Hepatocyte (in vitro differentiated cells): ENCODE data around the gene DSCAM. TPM values are rescaled to one million over a fixed set of nuclear protein-coding genes. Genes with fewer than 3 reads are reported as not detected.
"Not testable (repeated sequence)": the region's sequence is repeated elsewhere in the genome, so short reads cannot be mapped to it uniquely, and the experiment has no call there.

Experiments used
- DNase-seq: peaks from one replicate; pipeline ENCODE4 v3.0.0-alpha.2; 2016; ENCODE audit warnings: low spot score
- H2AFZ ChIP-seq: fragments of 200-600 bp; sonication (generic); 2 replicates; pipeline ENCODE4 v1.6.0; 2016; ENCODE audit warnings: antibody characterized with exemption, mild to moderate bottlenecking
- H3K27ac ChIP-seq: fragments of 200-600 bp; sonication (generic); 2 replicates; pipeline ENCODE4 v1.5.1; 2016; ENCODE audit warnings: mild to moderate bottlenecking
- H3K27me3 ChIP-seq: fragments of 200-600 bp; sonication (generic); 2 replicates; pipeline ENCODE4 v1.6.1; 2016
- H3K36me3 ChIP-seq: fragments of 200-600 bp; sonication (generic); replicated peaks from 2 replicates; pipeline ENCODE4 v1.5.1; 2016; ENCODE audit warnings: low read depth; ENCODE audit not compliant: insufficient read depth
- H3K4me1 ChIP-seq: fragments of 200-600 bp; sonication (generic); 2 replicates; pipeline ENCODE4 v1.5.1; 2016; ENCODE audit warnings: mild to moderate bottlenecking, moderate library complexity; ENCODE audit not compliant: insufficient read depth
- H3K4me2 ChIP-seq: fragments of 200-600 bp; sonication (generic); 2 replicates; pipeline ENCODE4 v1.6.0; 2016
- H3K4me3 ChIP-seq: fragments of 200-600 bp; sonication (generic); 2 replicates; pipeline ENCODE4 v1.5.1; 2016; ENCODE audit warnings: mild to moderate bottlenecking
- H3K79me2 ChIP-seq: fragments of 200-600 bp; sonication (generic); 2 replicates; pipeline ENCODE4 v1.6.0; 2017; ENCODE audit warnings: mild to moderate bottlenecking
- H3K9me2 ChIP-seq: fragments of 200-600 bp; sonication (generic); replicated peaks from 2 replicates; pipeline ENCODE4 v1.6.0; 2017; ENCODE audit warnings: mild to moderate bottlenecking; ENCODE audit not compliant: insufficient read depth
- H3K9me3 ChIP-seq: fragments of 200-600 bp; sonication (generic); 2 replicates; pipeline ENCODE4 v1.5.1; 2016; ENCODE audit warnings: low read depth, mild to moderate bottlenecking
- H4K20me1 ChIP-seq: fragments of 200-600 bp; sonication (generic); 2 replicates; pipeline ENCODE4 v1.6.0; 2016; ENCODE audit warnings: mild to moderate bottlenecking; ENCODE audit not compliant: insufficient read depth, poor library complexity, severe bottlenecking
- EZH2 ChIP-seq: fragments of 200-600 bp; sonication (generic); IDR thresholded peaks from 2 replicates; pipeline ENCODE4 v1.6.1; 2016; ENCODE audit warnings: antibody characterized with exemption, mild to moderate bottlenecking, borderline replicate concordance
- EZH2phosphoT487 ChIP-seq: fragments of 200-600 bp; sonication (generic); IDR thresholded peaks from one replicate; pipeline ENCODE4 v1.6.1; 2018; ENCODE audit warnings: antibody characterized with exemption, mild to moderate bottlenecking, low read depth, moderate library complexity; ENCODE audit not compliant: unreplicated experiment, severe bottlenecking
- WGBS: methylation state at CpG from one replicate; pipeline ENCODE4 v1.1.6; 2016; ENCODE audit warnings: low lambda C conversion rate; ENCODE audit errors: missing lambda C conversion rate; 5-methylcytosine and 5-hydroxymethylcytosine counted together
- polyA plus RNA-seq: library from polyadenylated mRNA; unstranded; fragments of >200 nt; fragmentation: Nextera tagmentation; extraction: Ambion mirVana; gene quantifications from 2 replicates; pipeline ENCODE4 v1.2.1, GENCODE V29; 2016
- total RNA-seq: library from RNA; depleted of rRNA; stranded (reverse); fragments of >200 nt; gene quantifications from 2 replicates; pipeline ENCODE4 v1.2.3, GENCODE V29; 2014
- TF ChIP-seq, protein P1 (sequence below): fragments of 200-600 bp; sonication (generic); IDR thresholded peaks from 2 replicates; pipeline ENCODE4 v1.5.1; 2016; ENCODE audit warnings: antibody characterized with exemption, mild to moderate bottlenecking; ENCODE audit not compliant: poor library complexity

DSCAM gene
- total and polyA plus RNA-seq, 2 experiments from 2014 or later = 0.33 TPM; not detected in 1

DNA sequence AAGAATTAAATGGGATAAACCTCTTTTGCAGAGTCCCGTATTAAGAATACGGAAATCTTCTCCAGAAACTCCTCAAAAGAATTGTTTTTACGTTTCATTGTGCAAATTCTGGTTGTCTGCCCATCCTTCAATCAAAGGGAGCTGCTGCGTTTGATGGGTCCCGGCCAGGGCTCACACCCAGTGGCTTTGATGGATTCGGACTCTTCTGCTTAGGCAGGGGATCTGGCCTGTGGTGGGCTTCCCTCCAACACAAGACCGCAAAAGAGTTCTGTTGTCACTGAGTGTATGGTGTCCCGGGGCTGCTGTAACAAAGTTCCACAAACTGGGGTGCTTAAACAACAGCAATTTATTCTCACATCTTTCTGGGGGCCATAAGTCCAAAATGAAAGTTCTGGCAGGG is 577.7 kb downstream of the DSCAM start:
- no peaks in the 10 kb centered on the region for H3K9me3 ChIP-seq
- H3K79me2 ChIP-seq = no peaks in the 10 kb centered on the region
- H3K4me2 ChIP-seq = no peak overlapping the region
- H3K27ac ChIP-seq = no peak overlapping the region
- 93% methylated on average over 8 of the region's 8 CpGs for WGBS
- no peaks in the 10 kb centered on the region for H4K20me1 ChIP-seq
- no peaks in the 10 kb centered on the region for H3K36me3 ChIP-seq
- no peaks in the 10 kb centered on the region for H3K4me1 ChIP-seq
- H3K9me2 ChIP-seq = no peaks in the 10 kb centered on the region
- no peak overlapping the region for H2AFZ ChIP-seq
- no peak overlapping the region for H3K4me3 ChIP-seq
- TF ChIP-seq EZH2phosphoT487 (no peak), EZH2 (no peak)
- TF ChIP-seq, protein P1, sequence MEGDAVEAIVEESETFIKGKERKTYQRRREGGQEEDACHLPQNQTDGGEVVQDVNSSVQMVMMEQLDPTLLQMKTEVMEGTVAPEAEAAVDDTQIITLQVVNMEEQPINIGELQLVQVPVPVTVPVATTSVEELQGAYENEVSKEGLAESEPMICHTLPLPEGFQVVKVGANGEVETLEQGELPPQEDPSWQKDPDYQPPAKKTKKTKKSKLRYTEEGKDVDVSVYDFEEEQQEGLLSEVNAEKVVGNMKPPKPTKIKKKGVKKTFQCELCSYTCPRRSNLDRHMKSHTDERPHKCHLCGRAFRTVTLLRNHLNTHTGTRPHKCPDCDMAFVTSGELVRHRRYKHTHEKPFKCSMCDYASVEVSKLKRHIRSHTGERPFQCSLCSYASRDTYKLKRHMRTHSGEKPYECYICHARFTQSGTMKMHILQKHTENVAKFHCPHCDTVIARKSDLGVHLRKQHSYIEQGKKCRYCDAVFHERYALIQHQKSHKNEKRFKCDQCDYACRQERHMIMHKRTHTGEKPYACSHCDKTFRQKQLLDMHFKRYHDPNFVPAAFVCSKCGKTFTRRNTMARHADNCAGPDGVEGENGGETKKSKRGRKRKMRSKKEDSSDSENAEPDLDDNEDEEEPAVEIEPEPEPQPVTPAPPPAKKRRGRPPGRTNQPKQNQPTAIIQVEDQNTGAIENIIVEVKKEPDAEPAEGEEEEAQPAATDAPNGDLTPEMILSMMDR = no peak
- no peak for DNase-seq
- no peaks in the 10 kb centered on the region for H3K27me3 ChIP-seq

DNA sequence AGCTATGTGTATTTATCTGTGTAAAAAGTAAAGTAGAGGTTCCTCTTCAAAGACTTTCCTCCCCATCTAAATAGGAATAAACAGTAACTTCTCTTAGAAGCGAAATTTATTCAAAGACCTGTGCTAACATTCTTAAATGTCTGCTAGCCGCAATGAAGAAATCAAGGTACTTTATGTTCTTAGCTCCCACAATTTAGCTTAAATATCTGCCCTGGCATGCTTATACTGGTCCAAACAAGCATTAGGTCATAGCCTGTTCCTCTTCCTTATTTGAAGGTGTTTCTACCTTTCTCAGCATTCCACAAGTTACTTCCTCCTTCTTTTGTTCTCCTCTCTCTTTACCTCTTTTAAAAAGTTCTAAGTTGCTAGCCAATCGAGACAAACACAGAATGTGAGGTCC is 588.5 kb downstream of the DSCAM start:
- DNase-seq, H4K20me1 ChIP-seq, H3K4me3 ChIP-seq, H2AFZ ChIP-seq, H3K4me2 ChIP-seq, H3K79me2 ChIP-seq, H3K36me3 ChIP-seq, H3K27ac ChIP-seq, H3K4me1 ChIP-seq, H3K9me3 ChIP-seq, H3K27me3 ChIP-seq, H3K9me2 ChIP-seq: not testable (repeated sequence)
- 89% methylated on average over 3 of the region's 3 CpGs for WGBS

DNA sequence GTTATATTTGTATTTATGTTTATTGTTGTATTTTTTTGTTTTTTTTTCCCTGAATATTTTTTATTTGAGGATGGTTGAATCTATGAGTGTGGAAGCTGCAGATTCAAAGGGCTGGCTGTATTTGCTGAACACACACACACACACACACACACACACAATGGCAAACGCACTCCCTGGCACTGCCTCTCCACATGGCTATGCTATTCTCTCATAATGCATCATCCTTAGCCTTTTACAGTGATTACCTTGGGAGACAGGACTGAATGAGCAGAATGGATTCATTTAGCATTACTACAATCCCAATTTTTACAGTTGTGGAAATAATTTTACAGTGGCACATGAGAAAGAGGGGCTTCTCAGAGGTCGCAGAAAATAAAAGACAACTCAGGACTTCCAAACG is 589.6 kb downstream of the DSCAM start:
- TF ChIP-seq EZH2 (no peak), EZH2phosphoT487 (no peak)
- TF ChIP-seq, protein P1 = no peak
- H3K9me3 ChIP-seq = no peaks in the 10 kb centered on the region
- no peak overlapping the region for H3K4me2 ChIP-seq
- no peaks in the 10 kb centered on the region for H3K9me2 ChIP-seq
- H2AFZ ChIP-seq = no peak overlapping the region
- DNase-seq = no peak
- no peak overlapping the region for H3K4me3 ChIP-seq
- WGBS = 71% methylated on average over 3 of the region's 3 CpGs
- H3K36me3 ChIP-seq = no peaks in the 10 kb centered on the region
- no peak overlapping the region for H3K27ac ChIP-seq
- H3K4me1 ChIP-seq = no peaks in the 10 kb centered on the region
- H3K27me3 ChIP-seq = no peaks in the 10 kb centered on the region
- H3K79me2 ChIP-seq = no peaks in the 10 kb centered on the region
- H4K20me1 ChIP-seq = no peaks in the 10 kb centered on the region

DNA sequence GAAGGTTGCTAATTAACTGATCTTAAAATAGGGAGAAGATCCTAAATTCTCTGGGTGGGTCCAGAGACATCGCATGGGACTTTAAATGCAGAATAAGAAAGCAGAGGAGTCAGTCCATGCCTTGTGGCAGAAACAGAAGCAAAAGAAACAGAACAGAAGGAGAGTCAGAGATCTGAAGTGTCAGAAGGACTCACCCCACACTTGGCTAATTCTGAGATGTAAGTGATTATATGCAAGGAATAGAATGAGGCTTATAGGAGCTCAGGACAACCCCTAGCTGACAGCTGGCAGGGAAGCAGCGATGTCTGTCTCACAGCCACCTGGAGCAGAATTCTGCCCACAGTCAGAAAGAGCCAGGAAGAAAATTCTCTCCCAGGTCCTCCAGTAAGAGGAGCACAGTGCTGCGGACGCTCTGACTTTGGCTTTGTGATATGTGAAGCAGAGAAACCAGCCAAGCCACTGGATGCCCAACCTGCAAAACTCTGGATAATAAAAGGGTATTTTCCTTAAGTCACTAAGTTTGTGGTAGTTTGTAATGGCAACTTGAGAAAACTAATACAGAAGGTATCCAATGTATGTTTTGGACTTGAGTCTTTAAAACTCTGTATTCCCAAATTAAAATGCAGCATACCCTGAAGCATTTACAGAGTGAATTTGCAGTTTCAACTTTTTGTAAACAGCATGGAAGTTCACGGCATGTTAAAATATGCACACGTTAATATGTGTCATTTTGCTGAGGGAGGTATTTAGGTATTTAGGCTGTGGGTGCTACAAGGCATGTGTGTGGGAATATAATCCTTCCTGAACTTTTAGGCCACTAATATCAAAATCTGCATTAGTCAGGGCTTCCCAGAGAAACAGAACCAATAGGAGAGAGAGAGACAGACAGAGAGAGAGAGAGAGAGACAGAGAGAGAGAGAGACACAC is 591.2 kb downstream of the DSCAM start:
- WGBS = 83% methylated on average over 6 of the region's 6 CpGs
- H3K27me3 ChIP-seq = no peaks in the 10 kb centered on the region
- H3K9me2 ChIP-seq = no peaks in the 10 kb centered on the region
- no peak overlapping the region for H3K4me3 ChIP-seq
- no peak overlapping the region for H3K4me2 ChIP-seq
- no peaks in the 10 kb centered on the region for H3K4me1 ChIP-seq
- no peak overlapping the region for H2AFZ ChIP-seq
- H3K36me3 ChIP-seq = no peaks in the 10 kb centered on the region
- H3K79me2 ChIP-seq = no peaks in the 10 kb centered on the region
- H4K20me1 ChIP-seq = no peaks in the 10 kb centered on the region
- DNase-seq = no peak
- no peak overlapping the region for H3K27ac ChIP-seq
- TF ChIP-seq EZH2 = no peak
- TF ChIP-seq, protein P1 = no peak
- TF ChIP-seq EZH2phosphoT487 = no peak
- no peaks in the 10 kb centered on the region for H3K9me3 ChIP-seq
